Measurements from ENCODE around the gene MAPK10.

The MAPK10 gene

DNA sequence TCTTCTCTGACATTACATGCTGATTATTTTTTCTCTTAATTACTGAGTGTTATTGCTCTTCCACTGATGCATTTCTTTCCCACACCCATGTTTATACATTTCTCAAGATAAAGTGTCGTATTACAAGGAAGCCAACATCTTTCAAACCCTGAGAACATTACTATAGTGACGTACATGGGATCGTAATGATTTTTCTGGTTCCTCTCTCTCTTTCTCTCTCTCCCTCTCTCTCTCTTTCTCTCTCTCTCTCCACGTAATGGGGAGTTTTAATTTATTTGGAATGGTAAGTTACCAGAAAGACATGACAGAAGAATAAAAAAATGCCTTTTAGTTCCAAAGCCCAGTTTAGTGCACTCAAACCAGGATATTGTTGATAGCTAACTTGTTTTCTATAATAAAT lies 40.4 kb upstream of the MAPK10 start:
- no peaks in the 10 kb centered on the region for H3K4me1 ChIP-seq (ENCODE audit: insufficient read depth, low read length, poor library complexity, severe bottlenecking)
- no peak overlapping the region for H2AFZ ChIP-seq (ENCODE audit: low read length)
- no peaks in the 10 kb centered on the region for H3F3A ChIP-seq (ENCODE audit: low read depth)
- H3K9ac ChIP-seq (ENCODE audit: low read depth, low read length, poor library complexity, severe bottlenecking): no peak overlapping the region
- no peaks in the 10 kb centered on the region for H4K20me1 ChIP-seq (ENCODE audit: insufficient read depth, low read length, poor library complexity, severe bottlenecking)
- H3K79me2 ChIP-seq (ENCODE audit: insufficient read depth, low read length): no peaks in the 10 kb centered on the region
- H3K36me3 ChIP-seq (ENCODE audit: insufficient read depth, low read length): no peaks in the 10 kb centered on the region
- no peak overlapping the region for H3K4me2 ChIP-seq (ENCODE audit: low read depth, low read length, poor library complexity, severe bottlenecking)
- H3K4me3 ChIP-seq (ENCODE audit: low read length, poor library complexity, severe bottlenecking): no peak overlapping the region
- TF ChIP-seq, protein P1, sequence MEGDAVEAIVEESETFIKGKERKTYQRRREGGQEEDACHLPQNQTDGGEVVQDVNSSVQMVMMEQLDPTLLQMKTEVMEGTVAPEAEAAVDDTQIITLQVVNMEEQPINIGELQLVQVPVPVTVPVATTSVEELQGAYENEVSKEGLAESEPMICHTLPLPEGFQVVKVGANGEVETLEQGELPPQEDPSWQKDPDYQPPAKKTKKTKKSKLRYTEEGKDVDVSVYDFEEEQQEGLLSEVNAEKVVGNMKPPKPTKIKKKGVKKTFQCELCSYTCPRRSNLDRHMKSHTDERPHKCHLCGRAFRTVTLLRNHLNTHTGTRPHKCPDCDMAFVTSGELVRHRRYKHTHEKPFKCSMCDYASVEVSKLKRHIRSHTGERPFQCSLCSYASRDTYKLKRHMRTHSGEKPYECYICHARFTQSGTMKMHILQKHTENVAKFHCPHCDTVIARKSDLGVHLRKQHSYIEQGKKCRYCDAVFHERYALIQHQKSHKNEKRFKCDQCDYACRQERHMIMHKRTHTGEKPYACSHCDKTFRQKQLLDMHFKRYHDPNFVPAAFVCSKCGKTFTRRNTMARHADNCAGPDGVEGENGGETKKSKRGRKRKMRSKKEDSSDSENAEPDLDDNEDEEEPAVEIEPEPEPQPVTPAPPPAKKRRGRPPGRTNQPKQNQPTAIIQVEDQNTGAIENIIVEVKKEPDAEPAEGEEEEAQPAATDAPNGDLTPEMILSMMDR (conservative IDR thresholded peaks at IDR 0.05; ENCODE audit: low read length): no peak
- TF ChIP-seq EZH2phosphoT487 (IDR thresholded peaks at IDR 0.05; ENCODE audit: borderline replicate concordance): no peak
- no peaks in the 10 kb centered on the region for H3K9me2 ChIP-seq (replicated peaks; ENCODE audit: low read depth, low read length)
- no peaks in the 10 kb centered on the region for H3K9me3 ChIP-seq (ENCODE audit: insufficient read depth, low read depth, low read length)
- no peaks in the 10 kb centered on the region for H3K27me3 ChIP-seq (ENCODE audit: insufficient read depth, low read length, poor library complexity, severe bottlenecking)

DNA sequence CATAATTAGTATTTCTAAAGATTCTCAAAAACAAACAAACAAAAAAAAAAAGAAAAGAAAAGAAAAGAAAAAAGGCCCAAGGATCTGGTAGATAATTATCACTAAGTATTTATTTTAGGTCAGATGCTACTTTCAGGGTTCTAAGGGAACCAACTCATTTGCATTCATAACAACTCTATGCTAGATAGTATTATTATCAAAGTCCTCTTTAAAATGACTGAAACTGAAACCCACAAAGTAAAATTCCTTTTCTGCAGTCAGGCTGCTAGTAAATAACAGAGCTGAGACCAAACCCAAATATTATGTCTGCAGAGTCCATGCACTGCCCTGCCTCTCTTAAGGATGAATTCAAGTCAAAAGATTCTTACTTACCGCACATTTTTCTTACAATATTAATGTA lies 38.3 kb upstream of the MAPK10 start:
- Histone ChIP-seq H3K79me2 (ENCODE audit: insufficient read depth, low read length) (no peaks in the 10 kb centered on the region), H3K9me2 (replicated peaks; ENCODE audit: low read depth, low read length) (no peaks in the 10 kb centered on the region), H3K27me3 (ENCODE audit: insufficient read depth, low read length, poor library complexity, severe bottlenecking) (no peaks in the 10 kb centered on the region), H3K4me1 (ENCODE audit: insufficient read depth, low read length, poor library complexity, severe bottlenecking) (no peaks in the 10 kb centered on the region), H4K20me1 (ENCODE audit: insufficient read depth, low read length, poor library complexity, severe bottlenecking) (no peaks in the 10 kb centered on the region), H3K4me3 (ENCODE audit: low read length, poor library complexity, severe bottlenecking) (no peak overlapping the region), H3K36me3 (ENCODE audit: insufficient read depth, low read length) (no peaks in the 10 kb centered on the region), H2AFZ (ENCODE audit: low read length) (no peak overlapping the region), H3K4me2 (ENCODE audit: low read depth, low read length, poor library complexity, severe bottlenecking) (no peak overlapping the region), H3K9me3 (ENCODE audit: insufficient read depth, low read depth, low read length) (no peaks in the 10 kb centered on the region), H3K9ac (ENCODE audit: low read depth, low read length, poor library complexity, severe bottlenecking) (no peak overlapping the region), H3F3A (ENCODE audit: low read depth) (no peaks in the 10 kb centered on the region)
- no peak for TF ChIP-seq EZH2phosphoT487 (IDR thresholded peaks at IDR 0.05; ENCODE audit: borderline replicate concordance)
- TF ChIP-seq, protein P1 (conservative IDR thresholded peaks at IDR 0.05; ENCODE audit: low read length): no peak

DNA sequence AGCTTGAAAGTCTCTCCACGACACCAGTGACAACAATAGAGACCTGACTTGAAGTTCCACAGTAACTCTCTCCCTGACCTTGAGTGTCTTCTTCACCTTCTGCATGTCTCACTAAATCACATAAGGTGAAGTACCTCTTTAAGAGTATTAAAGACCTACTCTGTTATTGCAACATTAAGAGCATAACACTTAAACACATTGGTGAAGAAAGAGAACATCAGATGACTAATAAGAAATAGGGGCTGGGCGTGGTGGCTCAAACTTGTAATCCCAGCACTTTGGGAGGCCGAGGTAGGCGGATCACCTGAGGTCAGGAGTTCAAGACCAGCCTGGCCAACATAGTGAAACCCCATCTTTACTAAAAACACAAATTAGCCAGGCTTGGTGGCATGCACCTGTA lies 33.9 kb upstream of the MAPK10 start:
- Histone ChIP-seq H3K4me2 (ENCODE audit: low read depth, low read length, poor library complexity, severe bottlenecking) (no peak overlapping the region), H3K27me3 (ENCODE audit: insufficient read depth, low read length, poor library complexity, severe bottlenecking) (no peaks in the 10 kb centered on the region), H3K4me1 (ENCODE audit: insufficient read depth, low read length, poor library complexity, severe bottlenecking) (no peaks in the 10 kb centered on the region), H3K9ac (ENCODE audit: low read depth, low read length, poor library complexity, severe bottlenecking) (no peak overlapping the region), H3K4me3 (ENCODE audit: low read length, poor library complexity, severe bottlenecking) (no peak overlapping the region), H2AFZ (ENCODE audit: low read length) (no peak overlapping the region), H3F3A (ENCODE audit: low read depth) (no peaks in the 10 kb centered on the region), H3K36me3 (ENCODE audit: insufficient read depth, low read length) (no peaks in the 10 kb centered on the region), H3K79me2 (ENCODE audit: insufficient read depth, low read length) (no peaks in the 10 kb centered on the region), H4K20me1 (ENCODE audit: insufficient read depth, low read length, poor library complexity, severe bottlenecking) (no peaks in the 10 kb centered on the region), H3K9me3 (ENCODE audit: insufficient read depth, low read depth, low read length) (no peaks in the 10 kb centered on the region), H3K9me2 (replicated peaks; ENCODE audit: low read depth, low read length) (no peaks in the 10 kb centered on the region)
- no peak for TF ChIP-seq EZH2phosphoT487 (IDR thresholded peaks at IDR 0.05; ENCODE audit: borderline replicate concordance)

DNA sequence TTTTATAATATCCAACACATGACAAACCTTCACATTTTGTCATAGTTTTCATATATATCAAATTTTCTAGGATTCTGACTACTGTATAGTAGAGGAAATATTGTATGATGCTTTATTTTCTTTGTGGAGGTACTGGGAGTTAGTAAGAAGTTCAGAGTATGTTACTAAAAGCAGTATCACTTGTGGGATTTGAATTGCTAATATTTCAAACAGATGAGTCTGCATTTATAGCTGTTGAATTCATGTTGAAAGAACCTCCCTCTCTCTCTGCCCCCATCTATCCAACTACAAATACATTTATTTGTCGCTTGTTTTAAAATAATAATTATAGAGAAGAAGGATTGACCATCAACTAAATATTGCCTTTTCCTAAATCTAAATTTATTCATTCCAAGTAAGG lies 29.8 kb upstream of the MAPK10 start:
- no peaks in the 10 kb centered on the region for H3K4me1 ChIP-seq (ENCODE audit: insufficient read depth, low read length, poor library complexity, severe bottlenecking)
- H3K4me2 ChIP-seq (ENCODE audit: low read depth, low read length, poor library complexity, severe bottlenecking): no peak overlapping the region
- no peak overlapping the region for H2AFZ ChIP-seq (ENCODE audit: low read length)
- no peaks in the 10 kb centered on the region for H3K79me2 ChIP-seq (ENCODE audit: insufficient read depth, low read length)
- no peaks in the 10 kb centered on the region for H3K9me3 ChIP-seq (ENCODE audit: insufficient read depth, low read depth, low read length)
- H3K36me3 ChIP-seq (ENCODE audit: insufficient read depth, low read length): no peaks in the 10 kb centered on the region
- no peak overlapping the region for H3K4me3 ChIP-seq (ENCODE audit: low read length, poor library complexity, severe bottlenecking)
- H3F3A ChIP-seq (ENCODE audit: low read depth): no peaks in the 10 kb centered on the region
- H3K27me3 ChIP-seq (ENCODE audit: insufficient read depth, low read length, poor library complexity, severe bottlenecking): no peaks in the 10 kb centered on the region
- H4K20me1 ChIP-seq (ENCODE audit: insufficient read depth, low read length, poor library complexity, severe bottlenecking): no peaks in the 10 kb centered on the region
- H3K9me2 ChIP-seq (replicated peaks; ENCODE audit: low read depth, low read length): no peaks in the 10 kb centered on the region
- TF ChIP-seq EZH2phosphoT487 (IDR thresholded peaks at IDR 0.05; ENCODE audit: borderline replicate concordance): no peak
- TF ChIP-seq, protein P1 (conservative IDR thresholded peaks at IDR 0.05; ENCODE audit: low read length): no peak
- no peak overlapping the region for H3K9ac ChIP-seq (ENCODE audit: low read depth, low read length, poor library complexity, severe bottlenecking)

Data from Loucy (cell line).